ENCODE data around the gene XNDC1N. TPM values are rescaled to one million over a fixed set of nuclear protein-coding genes. Genes with fewer than 3 reads are reported as not detected.

The XNDC1N gene
- total and polyA plus RNA-seq, 2 of the 4 experiments (the other 2 are of a cell fraction), result 2.5 to 8.8 TPM

- Histone ChIP-seq H3K9ac (ENCODE audit: low read depth, low read length) (no peak overlapping the region), H3K4me2 (ENCODE audit: low read depth, low read length) (no peak overlapping the region), H3K27ac (ENCODE audit: insufficient read depth, low read length) (no peak overlapping the region), H2AK9ac (replicated peaks; ENCODE audit: low read depth, low read length, poor library complexity) (no peak overlapping the region), H4K91ac (ENCODE audit: insufficient read depth, low read depth, low read length) (no peak overlapping the region), H2AFZ (replicated peaks; ENCODE audit: low read length, poor library complexity) (no peak overlapping the region), H4K20me1 (ENCODE audit: insufficient read depth, low read length) (peaks cover 43% of the 10 kb centered on the region; the same call in 1 of the 2 replicates), H2BK15ac (ENCODE audit: low read depth, low read length) (no peak overlapping the region), H3K56ac (ENCODE audit: extremely low read depth, insufficient read depth, low read length) (no peak overlapping the region), H3K9me1 (ENCODE audit: insufficient read depth, low read length) (peaks cover 12% of the 10 kb centered on the region), H4K5ac (ENCODE audit: low read depth, low read length) (no peak overlapping the region), H3K9me3 (ENCODE audit: control insufficient read depth, insufficient read depth, low read length) (no peaks in the 10 kb centered on the region), H3K4me1 (ENCODE audit: control insufficient read depth, insufficient read depth, low read length) (peaks cover 6% of the 10 kb centered on the region), H3K27me3 (ENCODE audit: control insufficient read depth, insufficient read depth, low read length) (no peaks in the 10 kb centered on the region), H3K23ac (ENCODE audit: low read depth, low read length) (no peak overlapping the region), H2BK5ac (ENCODE audit: low read depth, low read length, poor library complexity, severe bottlenecking) (no peak overlapping the region), H4K8ac (ENCODE audit: low read depth in 2 of 2, low read length in 2 of 2) (no peak overlapping the region), H2BK20ac (ENCODE audit: low read depth, low read length) (no peak overlapping the region), H3K18ac (ENCODE audit: low read depth, low read length) (no peak overlapping the region), H3K79me1 (ENCODE audit: low read depth in 1 of 2, low read length in 2 of 2) (peaks cover 30 to 75% of the 10 kb centered on the region in 2 experiments), H3K4me3 (ENCODE audit: insufficient read depth, low read depth, low read length) (no peak overlapping the region), H3K4ac (ENCODE audit: low read depth, low read length) (no peak overlapping the region), H3K14ac (replicated peaks; ENCODE audit: low read depth, low read length) (no peak overlapping the region), H2AK5ac (ENCODE audit: low read depth, low read length) (no peak overlapping the region), H3K36me3 (ENCODE audit: control insufficient read depth, insufficient read depth, low read length) (no peaks in the 10 kb centered on the region; the same call in 1 of the 2 replicates), H2BK120ac (ENCODE audit: low read depth, low read length) (no peak overlapping the region)
- ChIA-PET CTCF (no interaction called here), POLR2A (ENCODE audit: unreplicated experiment) (no interaction called here)
- ATAC-seq (ENCODE audit: low read depth), result no peak
- no peak for TF ChIP-seq NFE2L2 (IDR thresholded peaks at IDR 0.05; ENCODE audit: low read depth, low read length)
- TF ChIP-seq ELK1 (IDR thresholded peaks at IDR 0.05; ENCODE audit: borderline replicate concordance, low read depth, low read length), result no peak
- no peak for TF ChIP-seq FOS (IDR thresholded peaks at IDR 0.05; ENCODE audit: low read depth, low read length)
- no peak for TF ChIP-seq RFX5 (IDR thresholded peaks at IDR 0.05; ENCODE audit: low read depth, low read length)
- no peak for TF ChIP-seq RCOR1 (IDR thresholded peaks at IDR 0.05; ENCODE audit: insufficient replicate concordance, low read length)
- no peak for TF ChIP-seq MAZ (IDR thresholded peaks at IDR 0.05; ENCODE audit: borderline replicate concordance, low read depth, low read length)
- TF ChIP-seq CHD1 (IDR thresholded peaks at IDR 0.05; ENCODE audit: low read depth, low read length), result no peak
- TF ChIP-seq MAFK (IDR thresholded peaks at IDR 0.05; ENCODE audit: low read depth, low read length), result no peak
- no peak for TF ChIP-seq BHLHE40 (IDR thresholded peaks at IDR 0.05; ENCODE audit: low read depth, low read length)
- no peak for TF ChIP-seq MXI1 (IDR thresholded peaks at IDR 0.05; ENCODE audit: borderline replicate concordance, low read depth, low read length)
- no peak for TF ChIP-seq CTCF (conservative IDR thresholded peaks at IDR 0.05; ENCODE audit: low read depth, low read length)
- no peak for TF ChIP-seq POLR2A (IDR thresholded peaks at IDR 0.05; ENCODE audit: low read depth, low read length)
- no peak for TF ChIP-seq USF2 (IDR thresholded peaks at IDR 0.05; ENCODE audit: low read depth, low read length)
- TF ChIP-seq SMC3 (IDR thresholded peaks at IDR 0.05; ENCODE audit: low read depth, low read length), result no peak
- no peak for TF ChIP-seq CEBPB (IDR thresholded peaks at IDR 0.05; ENCODE audit: low read depth, low read length)
- no peak for TF ChIP-seq RAD21 (IDR thresholded peaks at IDR 0.05; ENCODE audit: low read length)
- in situ Hi-C loops (cut with MboI; ENCODE audit: low sequenced_read_pairs), result no loop called here
- dilution Hi-C loops (cut with HindIII; ENCODE audit: low sequenced_read_pairs, unreplicated experiment), result no loop called here
- 80% methylated on average over 1 of the region's 2 CpGs; no CpG with 5 or more reads in 1 of the 2 experiments for WGBS, 2 experiments (ENCODE audit: extremely low coverage in 2 of 2, insufficient read length in 1 of 2)
- no TSS peak for BruUV-seq (replicated peaks)
- intact Hi-C loops (cut with micrococcal nuclease), result no loop called here
- no peak for DNase-seq
These were observed 5.8 kb upstream of the XNDC1N start for GRCh38 chr11:71934213-71934612.

Measured in IMR-90 (cell line).